HG02759 (cell line): ENCODE measurements around the gene TENT5C.

Experiments used
- ATAC-seq: cut with Tn5 transposase; IDR thresholded peaks from one replicate; pipeline ENCODE4 v1.9.1; 2021; ENCODE audit warnings: mild to moderate bottlenecking, moderate library complexity; ENCODE audit not compliant: unreplicated experiment

TENT5C gene

DNA sequence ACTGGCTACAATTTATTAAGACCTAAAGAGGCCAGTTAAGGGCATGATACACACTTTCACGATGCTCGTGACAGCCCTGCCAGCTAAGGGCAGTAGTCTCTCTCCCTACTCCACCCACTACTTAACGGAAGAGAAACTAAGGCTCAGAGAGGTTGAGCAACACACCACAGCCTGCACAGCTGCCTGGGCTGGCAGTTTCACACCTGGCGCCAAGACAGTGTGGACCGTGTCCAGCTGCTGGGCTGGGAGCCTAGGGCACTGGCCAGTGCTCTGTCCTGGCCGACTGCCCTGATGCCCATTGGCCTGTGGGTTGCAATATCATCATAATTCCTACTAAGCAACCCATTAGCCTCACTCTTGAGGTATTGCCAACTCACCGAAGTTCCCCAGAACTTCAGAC lies 27.6 kb downstream of the TENT5C start:
- no peak for ATAC-seq

DNA sequence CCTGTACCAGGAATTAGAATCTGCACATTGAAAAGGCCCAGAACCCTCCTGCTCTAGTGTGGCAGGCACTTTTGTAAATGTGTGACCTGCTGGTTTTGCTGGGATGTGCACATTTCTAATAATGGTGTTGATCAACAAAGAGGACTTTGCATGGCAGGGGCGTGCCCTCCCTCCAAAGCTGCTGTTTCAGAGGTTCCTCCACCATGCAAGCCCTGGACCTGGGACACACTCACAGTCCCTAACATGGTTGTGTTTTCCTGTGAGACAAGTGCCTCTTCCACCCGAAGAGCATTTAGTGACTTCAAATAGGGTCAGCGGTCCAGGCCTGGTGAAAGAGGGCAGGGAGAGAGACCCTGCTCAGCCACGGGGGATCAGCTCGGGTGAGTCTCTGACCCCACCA lies 28.1 kb downstream of the TENT5C start:
- no peak for ATAC-seq

DNA sequence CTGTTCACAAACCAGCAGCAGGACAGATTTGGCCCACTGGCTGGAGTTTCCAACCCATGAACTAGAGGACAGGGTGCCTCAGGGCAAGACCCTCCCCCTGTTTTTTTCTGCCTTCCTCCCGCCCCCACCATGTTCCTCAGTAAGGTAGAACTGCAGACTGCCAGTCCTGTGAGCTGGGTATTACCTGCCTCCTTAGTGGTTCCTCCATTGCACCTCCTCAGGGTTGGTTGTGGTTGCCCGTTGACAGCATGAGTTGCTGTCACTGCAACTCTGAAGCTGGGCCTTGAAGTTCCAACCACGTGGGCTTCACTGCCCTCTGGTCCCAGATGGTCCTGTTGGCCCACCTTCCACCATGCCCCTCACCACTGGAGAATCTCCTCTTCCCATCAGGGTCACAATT lies 28.8 kb downstream of the TENT5C start:
- ATAC-seq, result no peak

DNA sequence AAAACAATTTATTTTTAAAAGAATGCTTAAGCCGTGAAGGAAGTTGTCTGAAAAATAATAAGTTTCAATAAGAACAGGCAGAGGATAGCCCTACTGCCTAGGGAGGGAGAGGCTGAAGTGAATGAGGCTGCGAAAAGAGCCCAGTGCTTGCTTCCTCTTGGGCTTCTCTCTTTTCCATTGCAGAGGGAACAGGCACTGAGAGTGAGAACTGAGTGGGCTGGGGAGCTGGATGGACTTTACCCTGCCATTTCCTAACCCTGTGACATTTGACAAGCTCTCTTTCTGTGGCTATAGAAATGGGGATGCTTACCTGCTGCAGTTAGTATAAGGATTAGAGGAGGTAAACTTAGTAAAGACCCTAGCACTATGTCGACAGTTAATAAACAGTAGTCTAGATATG lies 30.0 kb downstream of the TENT5C start:
- ATAC-seq, result no peak

DNA sequence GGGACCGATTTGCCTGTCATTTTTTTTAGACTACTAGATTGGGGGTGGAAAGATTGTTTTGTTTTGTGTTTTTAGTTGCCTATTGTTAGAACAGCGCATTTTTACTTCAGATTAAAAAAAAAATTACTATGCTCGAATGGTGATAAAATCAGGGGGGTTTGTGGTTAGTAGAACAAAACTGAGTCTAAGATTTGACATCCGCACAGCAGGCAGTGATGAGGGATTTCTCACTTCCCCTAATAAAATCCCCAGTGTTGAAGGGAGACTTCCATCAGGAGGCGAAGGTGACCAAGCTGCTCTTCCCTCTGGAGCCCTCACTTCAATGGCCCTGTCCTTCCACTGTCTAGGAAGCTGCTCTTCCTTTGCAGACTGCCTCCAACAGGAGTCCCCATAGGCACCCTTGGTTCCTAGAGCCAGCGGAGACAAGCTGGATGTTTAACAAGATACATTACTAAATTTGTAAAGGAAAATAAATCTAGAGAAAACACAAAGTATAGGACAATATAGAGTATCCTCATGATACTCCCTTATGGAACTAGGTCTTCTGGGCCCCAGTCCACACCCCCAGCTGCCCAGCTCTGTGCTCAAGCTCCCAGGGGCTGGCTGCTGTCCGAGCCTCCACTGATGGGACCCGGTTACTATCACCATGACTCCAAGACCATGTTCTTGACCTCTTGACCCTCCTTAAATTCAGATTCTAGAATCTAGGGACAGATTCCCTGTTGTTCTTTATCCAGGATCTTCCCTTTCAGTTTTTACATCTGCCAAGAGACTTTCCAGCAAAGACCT lies 31.0 kb downstream of the TENT5C start:
- no peak for ATAC-seq

DNA sequence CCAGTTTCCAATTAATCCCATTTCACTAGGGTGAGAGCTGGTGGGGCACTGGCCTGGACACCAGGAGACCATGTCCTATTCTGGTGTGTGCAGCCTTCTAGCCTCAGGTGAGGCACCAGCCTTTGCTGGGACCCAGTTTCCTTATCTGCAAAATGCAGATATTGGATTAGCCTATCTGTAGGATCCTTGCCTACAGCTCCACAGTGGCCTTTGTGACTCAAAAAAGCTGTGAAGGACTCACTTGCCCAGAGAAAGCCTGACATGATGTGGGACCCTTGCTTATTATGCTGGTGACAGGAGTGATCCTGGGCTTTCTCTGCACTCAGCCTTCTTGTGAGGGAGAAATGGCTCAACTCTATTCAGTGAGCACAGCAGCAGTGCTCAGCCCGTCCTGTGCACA lies 32.3 kb downstream of the TENT5C start:
- no peak for ATAC-seq

DNA sequence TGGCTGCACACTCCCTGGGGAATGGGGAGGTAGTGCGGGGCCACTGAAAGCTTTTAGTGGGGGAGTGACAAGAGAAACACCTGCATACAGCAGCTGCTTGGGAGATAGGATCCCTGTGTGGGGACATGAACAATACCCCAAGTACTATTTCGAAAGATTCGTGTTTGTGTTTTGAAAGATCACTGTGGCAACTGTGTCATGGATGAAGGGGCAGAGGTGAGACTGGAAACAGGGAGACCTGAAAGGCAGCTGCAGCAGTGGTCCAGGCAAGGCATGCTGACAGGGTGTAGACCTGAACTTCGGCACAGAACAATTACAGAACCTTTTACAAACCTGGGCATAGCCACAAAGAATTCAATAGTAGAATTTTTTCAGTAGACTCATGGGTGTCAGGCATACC lies 32.9 kb downstream of the TENT5C start:
- ATAC-seq, result no peak

DNA sequence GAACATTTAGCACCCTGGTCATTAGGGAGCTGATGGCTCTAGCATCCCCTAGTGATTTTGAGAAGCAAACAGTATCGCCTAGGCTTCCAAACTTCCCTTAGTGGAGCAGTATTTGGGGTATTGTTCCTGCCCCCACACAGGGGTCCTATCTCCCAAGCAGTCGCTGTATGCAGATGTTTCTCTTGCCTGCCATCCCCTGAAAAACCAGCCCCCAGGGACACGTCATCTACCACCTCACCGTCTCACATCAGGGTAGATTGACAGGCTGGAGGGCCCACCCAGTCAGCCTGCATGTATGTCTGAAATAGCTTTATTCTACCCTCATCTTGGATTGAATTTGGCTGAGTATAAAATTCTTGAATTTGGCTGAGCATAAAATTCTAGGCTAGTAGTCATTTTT lies 33.9 kb downstream of the TENT5C start:
- no peak for ATAC-seq

DNA sequence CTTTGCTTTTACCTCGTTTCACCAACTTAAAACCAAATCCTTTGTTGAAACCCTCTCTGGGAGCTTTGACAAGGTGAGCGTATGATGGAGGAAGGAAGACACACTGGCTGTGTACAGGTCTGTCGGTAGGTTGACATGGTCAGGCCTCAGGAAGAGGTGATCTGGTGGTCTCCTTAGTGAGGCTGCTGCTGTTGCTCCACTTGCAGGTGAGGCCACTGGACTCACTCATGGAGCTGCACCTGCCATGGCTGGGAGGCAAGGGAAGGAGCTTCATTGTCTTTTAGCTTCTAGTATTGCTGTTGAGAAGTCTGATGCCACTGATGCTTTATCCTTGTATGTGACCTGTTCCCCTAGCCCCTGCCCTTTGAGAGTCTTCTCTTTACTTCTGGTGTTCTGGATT lies 35.7 kb downstream of the TENT5C start:
- no peak for ATAC-seq

DNA sequence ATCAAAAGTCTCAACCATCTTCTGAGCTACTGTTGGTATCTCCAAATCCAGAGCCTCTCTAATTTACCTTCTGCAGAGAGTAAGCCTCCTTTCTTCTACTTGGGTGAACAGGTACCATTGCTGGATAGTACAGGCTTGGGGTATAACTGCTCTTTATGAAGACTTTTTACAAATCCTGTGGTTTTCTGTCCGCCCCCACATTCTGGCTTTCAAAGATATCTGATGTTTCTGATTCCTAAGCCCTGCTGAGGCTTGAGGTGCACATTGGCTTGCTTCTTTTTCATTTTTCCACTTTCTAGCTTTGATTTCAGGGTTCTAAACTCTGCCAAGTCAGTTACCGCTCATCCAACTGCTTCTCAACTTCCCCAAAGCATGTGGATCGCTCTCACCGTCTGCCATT lies 37.1 kb downstream of the TENT5C start:
- ATAC-seq, result peak; percentile 41

DNA sequence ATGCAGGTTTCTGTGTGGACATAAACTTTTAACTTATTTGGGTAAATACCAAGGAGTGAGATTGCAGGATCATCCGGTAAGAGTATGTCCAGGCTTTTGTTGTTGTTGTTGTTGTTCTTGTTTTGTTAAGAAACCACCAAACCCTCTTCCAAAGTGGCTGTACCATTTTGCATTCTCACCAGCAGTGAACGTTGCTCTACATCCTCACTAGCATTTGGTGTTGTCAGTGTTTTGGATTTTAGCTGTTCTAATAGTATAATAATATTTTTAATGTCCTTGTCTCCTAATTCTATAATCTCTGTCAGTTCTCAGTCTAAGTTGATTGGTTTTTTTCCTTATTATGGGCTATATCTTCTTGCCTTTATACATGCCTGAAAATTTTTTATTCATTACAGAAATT lies 37.8 kb downstream of the TENT5C start:
- no peak for ATAC-seq

DNA sequence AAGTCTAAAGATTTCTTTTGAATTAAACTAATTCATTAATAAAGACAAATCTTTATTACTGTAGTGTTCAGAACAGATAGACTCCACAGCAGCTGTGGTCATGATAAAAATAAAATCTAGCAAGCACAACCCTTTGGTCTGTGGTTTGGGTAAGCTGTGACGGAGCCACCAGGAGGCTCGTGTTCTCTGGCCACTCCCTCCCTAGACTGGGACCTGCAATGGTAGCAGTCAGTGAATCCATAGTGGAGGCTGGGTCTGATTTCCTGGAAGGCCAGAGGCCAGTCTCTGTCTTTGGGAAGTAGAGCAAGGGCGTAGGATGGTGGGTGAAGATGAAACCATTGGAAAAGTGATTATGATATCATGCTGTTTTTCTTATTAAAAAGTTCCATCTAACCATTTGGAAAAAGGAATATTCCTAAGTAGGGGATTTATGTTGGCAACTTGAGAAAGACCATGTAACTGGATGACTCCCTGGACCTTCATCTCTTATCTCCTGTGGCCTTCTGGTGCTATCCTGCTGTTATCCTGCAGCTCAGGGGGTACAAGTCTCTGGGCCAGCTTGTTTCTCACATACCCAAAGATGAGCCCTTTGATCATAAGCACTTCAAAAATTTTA lies 39.0 kb downstream of the TENT5C start:
- ATAC-seq, result peak; percentile 70

DNA sequence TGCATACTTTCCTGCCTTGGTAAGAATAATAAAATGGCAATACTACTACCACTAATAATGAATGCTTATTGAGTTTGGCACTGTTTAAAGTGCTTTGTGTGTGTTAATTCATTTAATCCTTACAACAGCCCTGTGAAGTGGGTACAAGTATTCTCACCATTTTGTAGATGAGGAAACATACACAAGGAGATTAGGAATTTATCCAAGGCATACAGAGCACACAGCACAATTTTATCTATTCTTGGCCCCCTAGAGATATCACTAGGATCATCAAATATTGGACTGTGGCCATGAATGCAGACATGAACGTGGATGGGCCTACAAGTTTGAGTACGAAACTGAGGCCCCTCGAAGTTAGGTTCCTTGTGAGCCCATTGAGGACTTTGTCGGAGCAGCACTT lies 39.5 kb downstream of the TENT5C start:
- ATAC-seq, result no peak

DNA sequence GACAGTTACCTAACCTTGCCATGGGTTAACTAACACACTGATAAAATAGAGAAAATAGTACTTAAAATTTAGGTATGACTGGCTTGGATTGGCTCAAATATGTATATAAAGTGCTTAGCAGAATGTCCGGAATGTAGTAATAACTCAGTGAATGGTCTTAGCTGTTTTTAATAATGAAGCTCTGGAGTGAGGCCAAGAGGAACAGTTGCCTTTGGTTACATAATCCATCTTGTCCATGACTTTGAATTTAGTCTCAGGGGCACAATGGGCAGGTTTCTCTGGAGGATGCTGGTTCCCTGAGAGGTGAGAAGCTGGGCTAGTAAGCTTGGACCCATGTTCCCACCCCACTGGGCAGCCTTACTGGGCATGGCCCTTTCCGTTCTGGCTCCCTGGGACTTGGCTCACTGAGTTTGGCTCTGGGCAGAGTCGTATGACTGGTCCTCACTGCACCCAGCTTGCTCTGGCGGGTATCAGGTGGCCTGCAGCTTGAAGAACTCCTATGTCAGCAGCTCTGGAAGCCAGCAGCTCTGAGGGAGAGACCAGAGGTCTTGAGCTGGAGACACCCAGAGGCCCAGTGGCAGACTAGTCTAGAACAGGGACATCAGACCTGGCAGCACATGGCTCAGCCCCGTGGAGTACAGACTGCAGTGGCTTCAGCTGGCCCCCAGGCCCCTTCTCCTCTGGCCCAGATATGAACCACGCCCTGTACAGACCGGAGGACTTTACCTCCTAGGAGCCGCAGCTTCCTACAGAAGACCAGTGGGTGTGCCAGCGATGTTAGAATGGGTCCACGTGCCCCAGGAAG lies 40.4 kb downstream of the TENT5C start:
- ATAC-seq, result no peak

DNA sequence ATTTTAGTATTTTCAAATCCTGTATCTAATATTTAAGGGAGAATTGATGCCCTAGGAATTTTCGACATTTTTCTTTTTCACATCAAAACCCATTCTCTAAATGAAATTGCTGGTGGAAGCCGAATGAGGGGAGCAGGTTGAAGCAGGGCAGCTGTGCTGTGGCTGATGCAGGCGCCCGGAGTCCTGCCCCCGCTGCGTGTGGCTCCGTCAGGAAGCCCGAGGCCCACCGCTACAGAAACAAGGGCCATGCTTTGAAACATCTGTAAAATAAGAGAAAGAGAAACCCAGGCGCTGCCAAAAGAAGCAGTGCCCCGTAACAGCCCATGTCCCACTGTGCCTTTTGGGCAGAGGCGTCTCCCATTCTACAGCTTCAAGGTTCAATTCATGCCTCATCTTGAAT lies 41.1 kb downstream of the TENT5C start:
- ATAC-seq, result no peak

DNA sequence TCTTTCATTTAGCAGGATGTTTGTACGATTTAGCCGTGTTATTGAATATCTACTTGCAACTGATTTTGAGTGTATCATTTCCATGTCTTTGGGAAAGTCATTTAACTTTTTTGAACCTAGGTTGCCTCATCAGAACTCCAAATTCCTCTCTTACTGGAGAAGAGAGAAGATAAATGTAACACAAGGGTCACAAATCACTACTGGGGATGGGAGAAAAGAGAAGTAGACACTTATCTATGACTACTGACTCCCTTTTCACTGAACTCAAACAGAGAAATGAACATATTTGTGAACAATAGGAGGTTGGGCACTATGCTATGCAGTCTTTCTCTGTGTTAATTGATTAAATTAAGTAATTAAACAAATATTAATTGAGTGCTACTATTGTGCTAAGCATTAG lies 42.2 kb downstream of the TENT5C start:
- ATAC-seq, result no peak

DNA sequence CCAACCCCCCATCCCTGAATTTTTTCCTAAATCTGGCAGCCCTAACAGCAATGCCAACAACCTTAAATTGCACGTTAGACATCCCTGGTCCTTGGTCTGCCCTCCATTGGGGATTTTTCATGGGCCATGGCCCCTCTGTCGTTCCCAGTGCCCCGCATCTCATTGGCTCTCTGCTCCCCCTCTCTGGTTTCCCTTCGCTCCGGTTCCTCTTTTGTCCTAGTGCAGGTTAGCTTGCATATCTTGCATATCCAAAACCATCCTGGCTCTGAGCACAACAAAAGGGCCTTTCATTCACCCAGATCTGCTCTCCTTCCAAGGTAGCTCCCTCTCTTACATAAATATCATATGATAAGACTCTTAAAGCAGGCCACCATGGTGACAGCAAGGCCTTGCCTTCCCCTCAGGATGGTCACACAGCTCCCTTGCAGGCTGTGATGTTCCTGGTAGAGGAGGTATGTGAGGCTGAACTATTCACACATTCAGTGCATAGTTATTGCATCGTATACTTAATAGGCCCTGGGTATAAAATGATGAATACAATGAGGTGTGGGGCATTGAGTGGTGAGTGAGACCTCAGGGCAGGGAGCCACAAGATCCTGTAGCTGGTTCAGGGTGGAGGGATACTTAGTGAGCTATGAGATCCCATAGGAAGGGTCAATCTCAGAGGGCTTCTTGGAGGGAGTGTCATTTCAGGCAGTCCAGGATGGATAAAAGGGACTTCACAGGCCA lies 45.2 kb downstream of the TENT5C start:
- ATAC-seq, result no peak

DNA sequence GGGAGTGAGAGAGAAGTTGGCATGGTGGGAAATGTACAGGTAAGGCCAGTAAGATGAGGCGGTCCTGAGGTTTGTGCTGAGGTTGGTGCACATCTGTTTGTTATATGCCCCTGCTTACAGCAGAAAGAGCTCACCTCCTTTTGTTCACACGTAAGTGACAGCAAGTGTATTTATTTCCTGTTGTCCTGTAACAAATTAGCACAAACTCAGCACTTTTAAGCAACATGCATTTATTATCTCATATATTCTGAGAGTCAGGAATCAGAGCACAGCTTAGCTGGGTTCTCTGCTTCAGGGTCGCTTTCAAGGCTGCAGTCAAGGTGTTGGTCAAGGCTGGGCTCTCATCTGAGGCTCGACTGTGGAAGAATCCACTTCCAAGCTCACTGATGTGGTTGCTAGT lies 45.8 kb downstream of the TENT5C start:
- ATAC-seq, result no peak

DNA sequence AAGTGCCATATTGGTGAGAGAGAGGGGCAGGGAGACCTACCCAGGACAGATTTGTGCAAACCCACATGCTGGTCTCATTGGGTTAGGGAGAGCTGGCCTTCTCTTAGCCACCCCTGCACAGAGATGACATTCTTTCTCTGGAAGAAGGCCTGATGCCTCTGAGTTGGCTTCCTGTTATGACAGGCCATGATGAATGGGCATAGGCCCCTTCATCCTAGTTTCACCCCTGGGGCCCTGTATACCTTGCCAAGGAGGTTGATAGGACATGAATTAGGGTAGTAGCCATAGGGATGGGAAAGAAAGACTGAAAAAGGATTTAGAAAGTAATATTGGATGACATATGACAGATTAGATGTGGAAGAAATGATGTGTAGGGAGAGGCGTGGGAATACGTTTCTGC lies 46.6 kb downstream of the TENT5C start:
- ATAC-seq, result no peak

DNA sequence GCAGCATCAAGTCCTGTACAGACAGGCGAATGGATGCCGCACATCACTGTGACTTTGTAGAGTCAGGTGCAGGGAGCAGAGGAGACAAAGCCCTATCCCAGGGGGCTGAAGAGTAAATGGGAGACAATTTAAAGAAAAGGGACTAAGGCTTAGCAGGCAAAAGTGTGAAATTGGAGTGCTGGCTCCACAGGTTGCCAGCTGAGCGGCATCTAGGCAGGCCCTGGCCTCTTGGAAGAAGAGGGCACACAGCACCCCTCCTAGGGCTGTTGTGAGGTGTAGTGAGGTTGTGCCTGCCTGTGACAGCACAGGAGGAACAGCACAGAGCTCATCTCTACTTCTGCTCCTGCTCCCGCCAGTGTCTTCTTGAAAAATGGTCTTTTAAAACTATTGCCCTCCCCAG lies 47.3 kb downstream of the TENT5C start:
- no peak for ATAC-seq

DNA sequence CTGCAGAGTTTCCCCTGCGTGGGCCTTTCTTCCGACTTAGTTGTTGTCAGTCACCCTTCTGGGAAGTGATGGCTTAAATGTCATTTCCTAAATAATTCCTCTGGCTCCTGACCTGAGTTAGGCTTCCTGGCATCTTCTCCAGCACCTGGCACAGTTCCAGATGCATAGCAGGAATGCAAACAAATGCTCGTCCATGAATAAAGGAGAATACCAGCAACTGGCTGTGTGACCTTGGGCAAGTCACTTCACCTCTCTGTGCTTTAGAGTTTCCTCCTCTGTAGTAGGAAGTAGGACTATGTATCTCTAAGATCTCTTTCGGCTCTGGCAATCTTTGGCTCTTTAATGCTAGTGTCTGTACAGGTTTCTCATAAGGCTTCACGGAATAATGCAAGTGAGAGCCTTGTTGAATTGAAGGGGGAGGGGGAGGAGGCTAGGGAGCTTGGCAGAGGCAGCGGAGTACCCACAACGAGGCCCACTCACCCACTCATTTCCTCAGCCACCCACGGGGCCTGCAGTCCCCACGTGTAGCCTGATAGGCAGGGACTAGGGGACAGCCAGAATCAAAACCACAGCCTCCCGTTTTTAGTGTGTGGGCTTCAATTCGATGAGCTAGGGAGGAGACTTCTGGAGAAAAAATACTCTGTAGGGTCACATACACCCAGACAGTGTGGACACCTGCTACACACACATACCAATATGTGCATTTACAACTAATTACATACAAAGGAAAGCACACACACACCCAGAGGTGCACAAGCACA lies 48.1 kb downstream of the TENT5C start:
- peak; percentile 21 for ATAC-seq
